Adrenal gland (tissue), 5 donors: ENCODE measurements around the gene CFLAR.

ENCODE experiments used
- POLR2A ChIP-seq, 2 donors: fragments of 450-650 bp; IDR thresholded peaks; one replicate each; pipeline ENCODE4 v1.6.1; 2017; ENCODE audit warnings: antibody characterized with exemption in 2 of 2, mild to moderate bottlenecking in 2 of 2, moderate library complexity in 1 of 2
- TF ChIP-seq, protein P1 (sequence below), 6 experiments: fragments of 450-650 bp in 4 of 6; fragments of 200-600 bp in 2 of 6; sonication (generic) in 1 of 6; IDR thresholded peaks; 1 replicate in 5 of 6; 2 replicates in 1 of 6; pipeline versions ENCODE4 v1.5.1 to v1.8.0; 2016 to 2021; ENCODE audit warnings: antibody characterized with exemption in 6 of 6, mild to moderate bottlenecking in 2 of 6, moderate library complexity in 1 of 6
- donor health status: DM: no; HTN: no; CAD: no.

- TF ChIP-seq, protein P1, sequence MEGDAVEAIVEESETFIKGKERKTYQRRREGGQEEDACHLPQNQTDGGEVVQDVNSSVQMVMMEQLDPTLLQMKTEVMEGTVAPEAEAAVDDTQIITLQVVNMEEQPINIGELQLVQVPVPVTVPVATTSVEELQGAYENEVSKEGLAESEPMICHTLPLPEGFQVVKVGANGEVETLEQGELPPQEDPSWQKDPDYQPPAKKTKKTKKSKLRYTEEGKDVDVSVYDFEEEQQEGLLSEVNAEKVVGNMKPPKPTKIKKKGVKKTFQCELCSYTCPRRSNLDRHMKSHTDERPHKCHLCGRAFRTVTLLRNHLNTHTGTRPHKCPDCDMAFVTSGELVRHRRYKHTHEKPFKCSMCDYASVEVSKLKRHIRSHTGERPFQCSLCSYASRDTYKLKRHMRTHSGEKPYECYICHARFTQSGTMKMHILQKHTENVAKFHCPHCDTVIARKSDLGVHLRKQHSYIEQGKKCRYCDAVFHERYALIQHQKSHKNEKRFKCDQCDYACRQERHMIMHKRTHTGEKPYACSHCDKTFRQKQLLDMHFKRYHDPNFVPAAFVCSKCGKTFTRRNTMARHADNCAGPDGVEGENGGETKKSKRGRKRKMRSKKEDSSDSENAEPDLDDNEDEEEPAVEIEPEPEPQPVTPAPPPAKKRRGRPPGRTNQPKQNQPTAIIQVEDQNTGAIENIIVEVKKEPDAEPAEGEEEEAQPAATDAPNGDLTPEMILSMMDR (IDR thresholded peaks at IDR 0.05), result no peak
- no peak for TF ChIP-seq POLR2A (IDR thresholded peaks at IDR 0.05)
Observed at GRCh38 chr2:201107624-201108023, 8.3 kb upstream of the CFLAR start.
